H1 (cell line): Measurements from ENCODE around the gene HDAC9. TPM values are rescaled to one million over a fixed set of nuclear protein-coding genes. Genes with fewer than 3 reads are reported as not detected.

Experiments
- EP300 ChIP-seq, 2 experiments: IDR thresholded peaks; 1 replicate in 1 of 2; 2 replicates in 1 of 2; pipeline ENCODE4 v1.6.1; 2011 to 2012; ENCODE audit warnings: low read depth in 2 of 2, low read length in 2 of 2, mild to moderate bottlenecking in 2 of 2, borderline replicate concordance in 1 of 2, inconsistent platforms in 1 of 2, moderate library complexity in 1 of 2
- GTF2F1 ChIP-seq: IDR thresholded peaks from 2 replicates; pipeline ENCODE4 v1.6.1; 2012; ENCODE audit warnings: low read depth, low read length, improper control_type of control experiment, borderline replicate concordance
- KDM4A ChIP-seq: IDR thresholded peaks from one replicate; pipeline ENCODE4 v1.7.1; 2012; ENCODE audit warnings: low read depth, mild to moderate bottlenecking, moderate library complexity, low read length, inconsistent platforms; ENCODE audit not compliant: severe bottlenecking
- NRF1 ChIP-seq: IDR thresholded peaks from 2 replicates; pipeline ENCODE4 v1.6.1; 2011; ENCODE audit warnings: mild to moderate bottlenecking, low read depth, low read length, improper control_type of control experiment
- SIRT6 ChIP-seq: IDR thresholded peaks from one replicate; pipeline ENCODE4 v1.7.1; 2012; ENCODE audit warnings: low read length, inconsistent platforms
- SIX5 ChIP-seq: IDR thresholded peaks from 2 replicates; pipeline ENCODE4 v1.6.1; 2011; ENCODE audit warnings: mild to moderate bottlenecking, low read depth, low read length
- polyA plus RNA-seq, 7 experiments: library from polyadenylated mRNA; depleted of rRNA in 3 of 7; stranded (reverse) in 5 of 7; unstranded in 2 of 7; fragments of >200 nt in 5 of 7; fragments of 200-250 nt in 2 of 7; gene quantifications; 1 replicate in 5 of 7; 2 replicates in 1 of 7; 4 replicates in 1 of 7; pipeline versions ENCODE4 v1.2.1 to v1.2.3, GENCODE V29; 2011 to 2013; ENCODE audit warnings: missing spikeins in 2 of 7, mixed read lengths in 2 of 7
- total RNA-seq: library from RNA; stranded (reverse); fragmentation: NEBNext Ultra II Directional; extraction: Animal tissue kit (Norgen Biotek cat#: 25700); gene quantifications from 2 replicates; pipeline ENCODE4 v1.2.1, GENCODE V29; 2021

The HDAC9 gene
- total and polyA plus RNA-seq, 2 of the 8 experiments (the other 6 are each of a cell fraction or from before 2014, with no cell fraction given), result 9.5 to 13.1 TPM

- TF ChIP-seq EP300 (IDR thresholded peaks at IDR 0.05; ENCODE audit: borderline replicate concordance in 1 of 2, low read depth in 2 of 2, low read length in 2 of 2) (no peak), GTF2F1 (no peak), NRF1 (no peak), SIRT6 (no peak), KDM4A (no peak), SIX5 (no peak)
These were observed 335.9 kb downstream of the HDAC9 start (continued) for GRCh38 chr7:18831419-18831818.
